ENCODE data around the gene FER1L5.

The FER1L5 gene

DNA sequence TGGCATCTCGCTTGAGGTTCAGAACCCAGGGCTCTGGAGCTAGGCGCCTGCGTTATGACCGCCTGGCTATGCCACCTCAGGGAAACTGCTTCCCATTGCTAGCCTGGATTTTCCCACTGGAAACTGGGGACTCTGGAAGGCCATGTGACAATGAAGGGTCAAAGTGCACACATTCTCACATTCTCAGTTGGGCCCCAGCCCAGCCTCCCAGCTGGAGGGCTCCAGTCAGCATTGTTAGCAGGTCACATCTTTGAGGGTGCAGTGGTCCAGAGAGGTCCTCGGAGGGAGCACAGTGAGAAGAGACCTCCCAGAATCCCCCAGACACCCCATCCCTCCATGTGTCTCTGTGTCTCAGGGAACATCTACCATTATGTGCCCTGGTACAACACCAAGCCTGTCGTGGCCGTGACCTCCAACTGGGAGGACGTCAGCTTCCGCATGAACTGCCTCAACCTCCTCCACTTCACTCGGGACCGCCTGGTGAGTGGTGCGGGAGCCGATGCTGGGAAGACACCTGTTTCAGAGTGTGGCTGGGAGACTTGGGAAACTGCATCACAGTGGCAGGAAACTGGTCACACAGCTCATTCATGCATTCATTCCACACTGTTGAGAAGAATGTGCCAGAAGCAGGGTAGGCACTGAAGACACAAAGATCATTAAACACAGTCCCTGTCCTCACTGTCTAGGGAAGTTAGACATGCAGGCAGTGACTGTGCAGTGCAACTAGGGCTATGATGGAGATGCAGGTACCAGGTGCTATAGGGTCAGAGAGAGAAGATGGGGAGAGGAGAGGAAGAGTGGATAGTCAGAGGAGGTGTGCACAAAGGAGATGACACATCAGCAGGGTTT, 41.6 kb downstream of the FER1L5 start:
- TF ChIP-seq GATA2 (IDR thresholded peaks at IDR 0.05; ENCODE audit: low read depth, low read length) (no peak), GATA3 (IDR thresholded peaks at IDR 0.05; ENCODE audit: low read depth, low read length) (no peak)

DNA sequence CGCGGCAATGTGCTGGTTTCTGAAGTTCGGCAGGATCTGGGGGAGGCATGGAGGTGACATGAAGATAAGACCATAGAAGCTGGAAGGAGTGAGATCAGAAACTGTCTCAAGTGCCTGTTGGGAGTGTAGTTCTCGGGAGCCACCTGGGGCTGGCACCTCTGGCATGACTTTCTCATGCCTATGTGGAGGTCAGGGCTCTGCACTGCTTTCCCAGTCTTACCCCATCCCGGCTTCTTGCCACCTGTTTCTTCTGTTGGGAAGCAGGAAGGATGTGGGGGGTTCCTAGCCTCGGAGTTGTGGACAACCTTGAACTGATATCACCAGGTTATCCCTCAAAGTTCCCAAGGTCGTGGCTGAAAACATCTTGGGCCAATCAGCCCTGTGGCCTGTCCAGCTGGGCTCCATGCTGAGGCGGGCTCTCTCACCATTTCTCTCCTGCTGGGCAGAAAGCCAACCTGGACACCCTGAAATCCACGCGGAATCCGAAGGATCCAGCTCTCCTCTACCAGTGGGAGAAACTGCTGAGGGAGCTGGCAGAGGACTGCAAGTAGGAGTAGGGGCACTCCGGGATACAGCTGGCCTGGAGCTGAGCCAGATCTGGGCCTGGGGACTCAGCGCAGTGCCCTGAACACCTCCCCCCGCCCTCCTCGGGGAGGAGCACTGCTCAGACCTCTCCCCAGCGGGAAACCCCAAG, 42.5 kb downstream of the FER1L5 start:
- TF ChIP-seq GATA2 (IDR thresholded peaks at IDR 0.05; ENCODE audit: low read depth, low read length): no peak

DNA sequence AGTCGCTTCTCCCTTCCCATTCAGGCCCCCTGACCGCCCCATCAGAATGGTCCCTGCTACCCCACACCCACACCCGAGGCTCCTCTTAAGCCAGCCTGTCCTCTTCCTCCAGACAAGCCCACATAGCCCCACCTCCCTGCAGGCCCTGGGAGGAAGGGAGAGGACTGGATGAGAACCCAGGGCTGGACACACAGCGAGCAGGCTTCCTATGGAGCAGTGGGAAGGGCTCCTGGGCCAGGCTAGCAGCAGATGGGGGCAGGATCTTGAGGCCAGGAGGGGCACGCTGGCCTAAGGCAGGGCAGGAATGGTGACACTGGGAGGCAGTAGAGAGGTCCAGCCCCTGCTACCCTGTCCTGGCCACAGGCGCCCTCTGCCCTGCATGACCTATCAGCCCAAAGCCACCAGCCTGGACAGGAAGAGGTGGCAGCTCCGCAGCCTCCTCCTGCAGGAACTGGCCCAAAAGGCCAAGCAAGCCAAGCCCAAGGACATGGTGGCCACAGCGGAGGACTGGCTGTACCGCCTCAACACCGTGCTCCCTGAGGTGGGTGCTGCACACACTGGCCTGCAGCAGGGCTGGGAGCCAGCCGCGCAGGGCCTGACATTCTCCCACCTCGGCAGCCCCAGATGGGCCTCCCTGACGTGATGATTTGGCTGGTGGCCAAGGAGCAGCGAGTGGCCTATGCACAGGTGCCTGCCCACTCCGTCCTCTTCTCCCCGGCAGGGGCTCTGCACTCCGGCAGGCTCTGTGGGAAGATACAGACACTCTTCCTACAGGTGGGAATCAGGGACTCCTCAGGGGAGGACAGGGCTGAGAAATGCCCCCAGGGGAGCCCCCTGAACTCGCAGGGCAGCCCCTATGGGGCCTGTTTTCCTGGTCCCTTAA, 43.3 kb downstream of the FER1L5 start:
- no peak for TF ChIP-seq GATA2 (IDR thresholded peaks at IDR 0.05; ENCODE audit: low read depth, low read length)
- TF ChIP-seq GATA3 (IDR thresholded peaks at IDR 0.05; ENCODE audit: low read depth, low read length): no peak

DNA sequence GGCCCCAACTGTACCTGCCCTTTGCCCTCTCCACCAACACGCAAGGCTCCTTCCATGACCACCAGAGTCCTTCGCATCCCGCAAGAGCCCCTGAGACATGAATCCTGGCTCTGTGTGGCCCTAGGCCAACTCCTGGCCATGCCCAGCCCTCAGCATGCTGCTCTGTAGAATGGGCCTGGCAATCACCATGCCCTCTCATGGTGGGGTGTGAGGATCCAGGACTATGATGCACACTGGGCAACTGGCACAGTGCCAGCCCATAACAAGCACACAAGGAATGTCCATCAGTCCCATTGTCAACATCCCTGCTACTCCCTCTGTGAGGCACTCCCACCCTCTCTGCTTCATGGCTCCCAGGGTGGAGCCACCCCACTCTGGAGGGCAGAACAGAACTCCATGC, 44.7 kb downstream of the FER1L5 start:
- TF ChIP-seq GATA3 (IDR thresholded peaks at IDR 0.05; ENCODE audit: low read depth, low read length) (no peak), GATA2 (IDR thresholded peaks at IDR 0.05; ENCODE audit: low read depth, low read length) (no peak)

DNA sequence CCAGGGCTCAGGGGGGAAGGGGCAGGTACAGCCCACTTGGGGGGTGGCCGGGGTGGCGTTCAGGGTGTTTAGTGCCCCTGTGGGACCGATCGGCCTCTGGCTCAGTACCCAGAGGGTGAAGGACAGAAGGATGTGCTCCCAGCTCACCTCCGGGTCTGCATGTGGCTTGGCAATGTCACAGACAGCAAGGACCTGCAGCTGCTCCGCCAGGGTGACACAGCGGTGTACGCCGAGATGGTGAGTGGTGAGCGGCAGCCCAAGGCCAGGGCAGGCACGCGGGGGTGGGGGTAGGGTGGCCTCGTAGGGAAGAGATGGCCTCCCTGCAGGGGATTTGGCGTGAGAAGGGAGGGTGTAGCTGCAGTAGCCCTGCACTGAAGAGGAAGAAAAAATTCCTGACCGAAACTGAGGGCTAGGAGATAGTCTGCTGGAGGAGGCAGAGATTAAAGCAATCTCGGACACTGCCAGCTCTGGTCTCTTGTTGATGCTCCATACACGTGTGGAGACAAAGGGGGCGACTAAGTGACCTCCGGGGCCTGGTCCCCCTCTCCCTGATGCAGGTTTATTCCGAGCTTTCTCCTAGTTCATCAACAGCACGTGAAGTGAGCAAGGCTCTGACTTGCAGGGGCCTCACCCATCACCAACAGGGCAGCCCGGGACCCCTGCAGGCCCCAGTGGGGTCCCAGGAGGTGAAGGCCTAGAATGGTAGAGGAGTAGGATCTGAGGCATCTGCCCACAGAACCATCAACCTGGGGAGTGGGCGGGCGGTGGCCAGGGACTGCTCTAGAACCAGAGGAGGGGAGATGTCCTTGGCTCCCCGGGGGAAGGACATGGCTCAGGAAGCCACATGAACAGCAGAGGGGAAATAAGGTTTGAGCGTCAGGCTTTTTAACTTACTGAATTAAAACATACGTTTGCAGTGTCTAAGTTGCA, 45.4 kb downstream of the FER1L5 start:
- no peak for TF ChIP-seq GATA2 (IDR thresholded peaks at IDR 0.05; ENCODE audit: low read depth, low read length)
- no peak for TF ChIP-seq GATA3 (IDR thresholded peaks at IDR 0.05; ENCODE audit: low read depth, low read length)

DNA sequence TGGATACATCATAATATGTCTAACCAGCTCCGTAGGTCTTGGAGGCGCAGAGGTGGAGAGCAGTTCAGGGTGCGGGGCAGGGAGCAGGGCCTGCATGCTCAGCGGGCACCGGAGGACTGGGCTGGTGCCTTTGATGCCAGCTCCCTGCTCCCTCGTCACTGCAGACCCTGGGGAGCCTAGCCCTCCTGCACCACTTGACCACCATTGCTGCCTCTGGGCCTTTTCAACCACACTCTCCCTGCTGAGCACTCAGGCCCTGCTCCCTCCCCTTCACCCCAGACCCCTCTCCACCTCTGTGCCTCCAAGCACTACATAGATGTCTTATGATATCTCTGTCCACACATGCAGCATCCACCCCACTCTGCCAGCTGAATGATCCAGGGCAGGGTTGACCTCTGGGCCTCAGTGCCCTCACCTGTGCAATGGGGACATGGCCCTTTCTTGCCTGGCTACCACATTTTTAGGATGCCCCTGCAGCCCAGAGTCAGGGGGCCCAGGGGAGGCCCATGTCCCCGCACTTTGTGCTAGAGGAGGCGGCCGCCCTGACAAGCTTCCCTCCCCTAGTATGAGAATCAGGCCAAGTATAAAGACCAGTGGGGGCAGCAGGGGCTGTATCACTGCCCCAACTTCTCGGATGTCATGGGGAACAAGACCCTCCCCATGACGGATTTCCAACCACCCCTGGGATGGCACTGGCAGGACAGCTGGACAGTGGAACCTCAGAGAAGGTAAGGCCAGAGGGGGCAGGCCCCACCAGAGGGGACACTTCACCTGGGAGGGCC, 46.3 kb downstream of the FER1L5 start:
- no peak for TF ChIP-seq GATA3 (IDR thresholded peaks at IDR 0.05; ENCODE audit: low read depth, low read length)
- no peak for TF ChIP-seq GATA2 (IDR thresholded peaks at IDR 0.05; ENCODE audit: low read depth, low read length)

DNA sequence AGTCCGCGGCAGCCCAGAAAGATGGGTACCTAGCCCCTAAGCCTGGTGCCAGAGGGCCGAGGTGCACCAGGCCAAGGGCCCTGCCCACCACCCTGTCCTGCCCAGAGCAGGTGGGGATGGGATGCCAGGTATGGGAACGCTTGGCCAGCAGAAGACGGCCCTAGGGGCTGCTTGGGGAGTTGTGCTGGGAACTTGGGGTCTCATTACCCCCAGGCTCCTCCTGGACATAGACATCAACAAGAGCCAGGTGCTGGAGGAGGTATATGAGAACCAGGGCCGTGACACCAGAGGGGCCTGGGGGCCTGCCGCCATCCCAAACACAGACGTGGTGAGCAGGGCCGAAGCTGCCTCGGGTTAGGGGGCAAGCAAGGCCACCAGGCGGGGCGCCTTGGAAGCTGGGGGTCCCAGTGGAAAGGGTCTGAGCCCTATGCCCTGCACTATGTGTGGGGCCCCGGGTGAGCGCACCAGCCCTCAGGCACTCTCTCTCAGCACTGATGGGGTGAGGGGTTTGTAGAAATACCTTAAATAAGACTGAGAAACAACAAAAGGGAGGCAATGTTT, 46.9 kb downstream of the FER1L5 start:
- TF ChIP-seq GATA3 (IDR thresholded peaks at IDR 0.05; ENCODE audit: low read depth, low read length): no peak
- TF ChIP-seq GATA2 (IDR thresholded peaks at IDR 0.05; ENCODE audit: low read depth, low read length): no peak

DNA sequence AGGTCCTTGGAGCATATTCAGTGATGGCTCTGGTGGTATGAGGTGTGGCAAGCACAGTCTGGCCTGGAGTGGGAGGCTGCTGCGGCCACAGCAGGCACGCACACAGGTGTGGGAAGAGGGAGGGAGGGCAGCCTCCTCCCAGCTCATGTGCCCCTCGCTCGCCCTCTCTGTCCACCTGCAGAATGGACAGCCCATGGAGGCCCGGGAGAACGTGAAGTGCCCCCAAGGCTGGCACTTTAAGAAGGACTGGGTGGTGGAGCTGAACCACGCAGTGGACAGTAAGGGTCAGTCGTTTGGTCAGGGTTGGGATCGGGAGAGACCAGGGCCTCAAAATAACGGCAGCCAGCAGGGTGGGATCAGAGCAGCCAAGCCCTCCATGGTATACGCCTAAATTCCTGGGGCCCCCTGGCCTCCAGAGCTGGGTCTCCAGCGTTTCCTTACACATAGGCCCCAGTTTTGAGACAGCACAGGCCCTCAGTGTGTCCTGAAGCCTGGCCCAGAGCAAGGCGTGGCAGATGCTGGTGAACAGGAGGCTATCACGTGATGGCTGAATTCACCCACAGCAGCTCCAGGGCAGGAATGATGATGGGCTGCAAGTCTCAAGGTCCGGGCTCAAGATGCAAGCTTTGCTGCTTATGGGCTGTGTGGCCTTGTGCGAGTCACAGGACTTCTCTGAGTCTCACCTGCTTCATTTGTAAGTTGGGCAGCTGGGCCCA, 47.9 kb downstream of the FER1L5 start:
- TF ChIP-seq GATA2 (IDR thresholded peaks at IDR 0.05; ENCODE audit: low read depth, low read length) (no peak), GATA3 (IDR thresholded peaks at IDR 0.05; ENCODE audit: low read depth, low read length) (no peak)

DNA sequence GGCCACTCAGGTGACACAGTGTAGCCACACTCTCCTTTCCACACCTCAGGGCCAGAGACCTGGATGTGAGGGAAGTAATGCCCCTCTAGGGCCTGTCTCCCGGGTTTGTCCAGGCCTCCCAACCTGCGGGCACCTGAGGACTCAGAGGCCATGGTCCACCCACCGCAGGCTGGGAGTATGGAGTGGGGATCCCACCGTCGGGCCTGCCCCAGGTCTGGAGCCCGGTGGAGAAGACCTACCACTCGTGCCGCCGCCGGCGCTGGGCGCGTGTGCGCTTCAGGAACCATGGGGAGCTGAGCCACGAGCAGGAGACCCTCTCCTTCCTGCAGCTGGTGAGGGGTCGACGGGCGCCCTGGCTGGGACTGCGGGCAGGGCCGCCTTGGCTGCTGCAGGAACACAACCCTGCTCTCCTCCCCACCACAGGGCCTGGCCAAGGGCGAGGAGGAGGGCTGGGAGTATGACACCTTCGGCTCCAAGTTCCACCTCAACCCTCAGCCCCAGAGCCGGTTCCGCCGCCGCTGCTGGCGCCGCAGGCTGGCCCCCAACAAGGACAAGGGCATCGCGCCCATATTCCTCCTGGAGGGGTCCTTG, 48.6 kb downstream of the FER1L5 start:
- no peak for TF ChIP-seq GATA3 (IDR thresholded peaks at IDR 0.05; ENCODE audit: low read depth, low read length)
- TF ChIP-seq GATA2 (IDR thresholded peaks at IDR 0.05; ENCODE audit: low read depth, low read length): no peak

DNA sequence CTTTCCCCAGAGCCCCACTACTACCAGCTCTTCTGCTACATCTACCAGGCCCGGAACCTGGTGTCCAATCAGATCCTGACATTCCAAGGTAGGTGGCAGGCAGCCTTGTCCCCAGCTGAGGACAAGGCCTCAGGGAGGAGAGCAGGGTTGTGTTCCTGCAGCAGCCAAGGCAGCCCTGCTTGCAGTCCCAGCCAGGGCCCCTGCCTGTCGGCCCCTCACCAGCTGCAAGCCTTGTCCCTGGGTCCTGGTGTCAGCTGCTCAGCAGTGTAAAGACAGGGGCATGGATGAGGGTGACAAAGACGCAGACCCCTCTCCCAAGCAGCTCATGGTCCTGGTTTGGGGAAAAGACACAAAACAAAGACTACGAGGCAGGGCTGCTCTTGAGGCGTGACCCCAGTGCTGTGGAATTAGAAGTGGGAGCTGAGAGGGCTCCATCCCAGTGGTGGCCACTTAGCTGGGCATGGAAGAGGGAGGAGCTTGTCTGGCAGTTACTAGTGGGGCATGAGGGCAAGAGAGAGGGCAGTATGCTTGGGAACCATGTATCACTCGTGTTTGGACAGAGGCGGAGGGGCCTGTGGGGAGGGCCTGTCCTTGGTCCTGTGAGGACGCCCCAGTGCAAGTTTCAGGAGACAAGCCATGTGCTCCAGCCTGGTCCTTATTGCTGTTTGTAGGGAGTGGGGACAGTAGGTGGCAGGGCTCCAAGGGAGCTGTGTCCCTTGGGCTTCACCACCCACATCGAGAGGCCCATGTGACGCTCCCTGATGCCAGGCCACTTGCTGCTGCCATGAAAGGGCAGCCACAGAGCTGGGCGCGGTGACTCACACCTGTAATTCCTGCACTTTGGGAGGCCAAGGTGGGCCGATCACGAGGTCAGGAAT, 49.8 kb downstream of the FER1L5 start:
- TF ChIP-seq GATA2 (IDR thresholded peaks at IDR 0.05; ENCODE audit: low read depth, low read length): no peak
- TF ChIP-seq GATA3 (IDR thresholded peaks at IDR 0.05; ENCODE audit: low read depth, low read length): no peak
